ENCODE data around the gene ATG9A.

DNA sequence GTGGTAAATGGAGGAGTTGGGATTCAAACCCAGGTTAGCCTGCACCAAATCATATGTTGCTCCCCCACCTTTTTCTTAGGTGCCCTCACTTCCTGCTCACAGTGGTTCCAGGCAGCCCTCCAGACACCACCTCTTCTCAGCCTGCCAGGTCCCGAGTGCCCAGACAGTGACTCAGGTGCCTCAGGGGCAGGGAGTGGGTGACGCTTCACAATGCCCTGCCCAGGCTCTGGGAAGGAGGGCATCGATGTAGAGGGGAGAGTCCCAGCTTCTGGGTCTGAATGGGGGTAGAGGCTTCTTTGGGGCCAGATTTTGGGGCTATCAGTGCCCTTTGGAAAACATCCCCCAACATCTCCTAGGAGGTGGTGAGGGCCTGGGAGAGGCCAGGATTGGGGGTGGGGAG is 44.5 kb upstream of the ATG9A start:
- no peak for TF ChIP-seq POLR2A (IDR thresholded peaks at IDR 0.05)
- TF ChIP-seq, protein P1, sequence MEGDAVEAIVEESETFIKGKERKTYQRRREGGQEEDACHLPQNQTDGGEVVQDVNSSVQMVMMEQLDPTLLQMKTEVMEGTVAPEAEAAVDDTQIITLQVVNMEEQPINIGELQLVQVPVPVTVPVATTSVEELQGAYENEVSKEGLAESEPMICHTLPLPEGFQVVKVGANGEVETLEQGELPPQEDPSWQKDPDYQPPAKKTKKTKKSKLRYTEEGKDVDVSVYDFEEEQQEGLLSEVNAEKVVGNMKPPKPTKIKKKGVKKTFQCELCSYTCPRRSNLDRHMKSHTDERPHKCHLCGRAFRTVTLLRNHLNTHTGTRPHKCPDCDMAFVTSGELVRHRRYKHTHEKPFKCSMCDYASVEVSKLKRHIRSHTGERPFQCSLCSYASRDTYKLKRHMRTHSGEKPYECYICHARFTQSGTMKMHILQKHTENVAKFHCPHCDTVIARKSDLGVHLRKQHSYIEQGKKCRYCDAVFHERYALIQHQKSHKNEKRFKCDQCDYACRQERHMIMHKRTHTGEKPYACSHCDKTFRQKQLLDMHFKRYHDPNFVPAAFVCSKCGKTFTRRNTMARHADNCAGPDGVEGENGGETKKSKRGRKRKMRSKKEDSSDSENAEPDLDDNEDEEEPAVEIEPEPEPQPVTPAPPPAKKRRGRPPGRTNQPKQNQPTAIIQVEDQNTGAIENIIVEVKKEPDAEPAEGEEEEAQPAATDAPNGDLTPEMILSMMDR (IDR thresholded peaks at IDR 0.05), result no peak
